ENCODE results near the gene GNG7. TPM values are rescaled to one million over a fixed set of nuclear protein-coding genes. Genes with fewer than 3 reads are reported as not detected.

The GNG7 gene
- total and polyA plus RNA-seq, 10 of the 15 experiments (the other 5 are each of a cell fraction or from before 2014, with no cell fraction given) = 1.9 to 13.6 (median 6.5) TPM

DNA sequence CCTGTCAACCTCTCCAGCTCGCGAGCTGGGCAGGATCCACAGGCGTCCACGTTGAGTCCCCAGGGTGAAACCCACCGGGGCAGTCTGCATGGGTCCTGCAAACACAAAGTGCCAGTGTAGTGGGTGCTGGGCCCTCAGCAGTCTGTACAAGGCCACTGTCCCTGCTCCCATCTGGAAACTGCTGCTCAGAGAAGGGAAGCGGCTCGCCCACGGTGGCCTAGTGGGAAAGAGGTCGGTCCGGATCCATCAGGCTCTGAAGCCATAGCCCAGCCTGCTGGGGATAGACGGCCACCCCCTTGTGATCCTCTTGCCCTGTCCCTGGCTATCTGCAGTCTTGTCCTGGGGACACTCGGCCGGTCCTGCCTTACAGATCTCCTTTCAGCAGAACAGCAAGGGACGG lies 21.3 kb upstream of the GNG7 start:
- Histone ChIP-seq H3K4me3 (no peak overlapping the region), H4K20me1 (ENCODE audit: control insufficient read depth, insufficient read depth) (no peaks in the 10 kb centered on the region), H3K27ac (ENCODE audit: control insufficient read depth, insufficient read depth) (no peak overlapping the region), H3K36me3 (ENCODE audit: control insufficient read depth in 2 of 2, insufficient read depth in 2 of 2, low read length in 1 of 2) (no peaks in the 10 kb centered on the region), H3K9me3 (replicated peaks; ENCODE audit: control insufficient read depth, insufficient read depth, low read length) (no peaks in the 10 kb centered on the region), H3K4me1 (ENCODE audit: control insufficient read depth, insufficient read depth, low read length) (no peaks in the 10 kb centered on the region), H2AFZ (ENCODE audit: control insufficient read depth, low read depth, low read length) (no peak overlapping the region), H3K27me3 (replicated peaks in 1 of 2; ENCODE audit: control insufficient read depth in 2 of 2, insufficient read depth in 2 of 2, low read length in 1 of 2) (peaks cover 3 to 4% of the 10 kb centered on the region in 2 experiments; a peak in 1 of 4 replicates), H3K4me2 (ENCODE audit: control insufficient read depth, insufficient read depth) (no peak overlapping the region), H3K9ac (ENCODE audit: control insufficient read depth, insufficient read depth, low read length) (no peak overlapping the region), H3K79me2 (ENCODE audit: control insufficient read depth, insufficient read depth, low read length) (no peaks in the 10 kb centered on the region)
- intact Hi-C loops (cut with micrococcal nuclease; ENCODE audit: unreplicated experiment) (no loop called here), in situ Hi-C loops (cut with MboI) (no loop called here)
- no peak for ATAC-seq
- SMC1A ChIA-PET (ENCODE audit: uncharacterized antibody, unreplicated experiment) = no interaction called here
- no TSS peak for BruUV-seq (replicated peaks)
- 73% methylated on average over 14 of the region's 14 CpGs for WGBS (ENCODE audit: insufficient coverage, insufficient replicate concordance, low lambda C conversion rate, missing lambda C conversion rate)
- RAD21 ChIA-PET (ENCODE audit: unreplicated experiment) = no interaction called here
- DNase-seq (ENCODE audit: low read depth, low spot score) = no peak
- POLR2A ChIA-PET = no interaction called here
- no peak for FAIRE-seq
- CTCF ChIA-PET = interaction anchor here (0.9 to 2.8 kb wide), 2 partner anchors 12 to 75 kb away, joined by 3 to 5 read pairs; no protein-coding TSS in a partner anchor
- TF ChIP-seq, protein P1, sequence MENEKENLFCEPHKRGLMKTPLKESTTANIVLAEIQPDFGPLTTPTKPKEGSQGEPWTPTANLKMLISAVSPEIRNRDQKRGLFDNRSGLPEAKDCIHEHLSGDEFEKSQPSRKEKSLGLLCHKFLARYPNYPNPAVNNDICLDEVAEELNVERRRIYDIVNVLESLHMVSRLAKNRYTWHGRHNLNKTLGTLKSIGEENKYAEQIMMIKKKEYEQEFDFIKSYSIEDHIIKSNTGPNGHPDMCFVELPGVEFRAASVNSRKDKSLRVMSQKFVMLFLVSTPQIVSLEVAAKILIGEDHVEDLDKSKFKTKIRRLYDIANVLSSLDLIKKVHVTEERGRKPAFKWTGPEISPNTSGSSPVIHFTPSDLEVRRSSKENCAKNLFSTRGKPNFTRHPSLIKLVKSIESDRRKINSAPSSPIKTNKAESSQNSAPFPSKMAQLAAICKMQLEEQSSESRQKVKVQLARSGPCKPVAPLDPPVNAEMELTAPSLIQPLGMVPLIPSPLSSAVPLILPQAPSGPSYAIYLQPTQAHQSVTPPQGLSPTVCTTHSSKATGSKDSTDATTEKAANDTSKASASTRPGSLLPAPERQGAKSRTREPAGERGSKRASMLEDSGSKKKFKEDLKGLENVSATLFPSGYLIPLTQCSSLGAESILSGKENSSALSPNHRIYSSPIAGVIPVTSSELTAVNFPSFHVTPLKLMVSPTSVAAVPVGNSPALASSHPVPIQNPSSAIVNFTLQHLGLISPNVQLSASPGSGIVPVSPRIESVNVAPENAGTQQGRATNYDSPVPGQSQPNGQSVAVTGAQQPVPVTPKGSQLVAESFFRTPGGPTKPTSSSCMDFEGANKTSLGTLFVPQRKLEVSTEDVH (IDR thresholded peaks at IDR 0.05; ENCODE audit: low read depth, partially characterized antibody) = no peak
- TF ChIP-seq, protein P2, sequence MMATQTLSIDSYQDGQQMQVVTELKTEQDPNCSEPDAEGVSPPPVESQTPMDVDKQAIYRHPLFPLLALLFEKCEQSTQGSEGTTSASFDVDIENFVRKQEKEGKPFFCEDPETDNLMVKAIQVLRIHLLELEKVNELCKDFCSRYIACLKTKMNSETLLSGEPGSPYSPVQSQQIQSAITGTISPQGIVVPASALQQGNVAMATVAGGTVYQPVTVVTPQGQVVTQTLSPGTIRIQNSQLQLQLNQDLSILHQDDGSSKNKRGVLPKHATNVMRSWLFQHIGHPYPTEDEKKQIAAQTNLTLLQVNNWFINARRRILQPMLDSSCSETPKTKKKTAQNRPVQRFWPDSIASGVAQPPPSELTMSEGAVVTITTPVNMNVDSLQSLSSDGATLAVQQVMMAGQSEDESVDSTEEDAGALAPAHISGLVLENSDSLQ (IDR thresholded peaks at IDR 0.05) = no peak
- no peak for TF ChIP-seq FOS (IDR thresholded peaks at IDR 0.05; ENCODE audit: borderline replicate concordance, extremely low read depth, insufficient read length)
- TF ChIP-seq JUNB (IDR thresholded peaks at IDR 0.05) = no peak
- TF ChIP-seq, protein P3, sequence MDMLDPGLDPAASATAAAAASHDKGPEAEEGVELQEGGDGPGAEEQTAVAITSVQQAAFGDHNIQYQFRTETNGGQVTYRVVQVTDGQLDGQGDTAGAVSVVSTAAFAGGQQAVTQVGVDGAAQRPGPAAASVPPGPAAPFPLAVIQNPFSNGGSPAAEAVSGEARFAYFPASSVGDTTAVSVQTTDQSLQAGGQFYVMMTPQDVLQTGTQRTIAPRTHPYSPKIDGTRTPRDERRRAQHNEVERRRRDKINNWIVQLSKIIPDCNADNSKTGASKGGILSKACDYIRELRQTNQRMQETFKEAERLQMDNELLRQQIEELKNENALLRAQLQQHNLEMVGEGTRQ (IDR thresholded peaks at IDR 0.05; ENCODE audit: borderline replicate concordance, low read depth, low read length) = no peak
- no peak for TF ChIP-seq POLR2AphosphoS2 (IDR thresholded peaks at IDR 0.05; ENCODE audit: low read depth, low read length)

Measured in GM12878 (cell line).